Activated T-cell treated with anti-CD3 and anti-CD28 coated beads for 4 hours (primary cell): ENCODE results near the gene MGAT1.
"Not testable (repeated sequence)": the region's sequence is repeated elsewhere in the genome, so short reads cannot be mapped to it uniquely, and the experiment has no call there.

Experiments
- DNase-seq: peaks from one replicate; pipeline ENCODE4 v3.0.0-alpha.2; 2020

Gene MGAT1

GRCh38 chr5:180803181-180804128, 849 bp upstream of the MGAT1 start:
- peak; percentile 75 for DNase-seq

GRCh38 chr5:180801596-180802324, 846 bp downstream of the MGAT1 start:
- no peak for DNase-seq

- DNase-seq, result no peak
Observed at GRCh38 chr5:180799902-180800801, 2.5 kb downstream of the MGAT1 start.

GRCh38 chr5:180799194-180799593, 3.4 kb downstream of the MGAT1 start:
- no peak for DNase-seq

- no peak for DNase-seq
Observed at GRCh38 chr5:180798193-180798592, 4.4 kb downstream of the MGAT1 start.

- no peak for DNase-seq
Observed at GRCh38 chr5:180797256-180798192, 5.1 kb downstream of the MGAT1 start.

- DNase-seq, result no peak
Observed at GRCh38 chr5:180795771-180796313, 6.8 kb downstream of the MGAT1 start.

- DNase-seq, result no peak
Observed at GRCh38 chr5:180792965-180793287, 9.7 kb downstream of the MGAT1 start.

- no peak for DNase-seq
Observed at GRCh38 chr5:180792287-180792964, 10.2 kb downstream of the MGAT1 start.

- DNase-seq, result no peak
Observed at GRCh38 chr5:180791611-180792213, 10.9 kb downstream of the MGAT1 start.

GRCh38 chr5:180790524-180790923, 12.1 kb downstream of the MGAT1 start:
- DNase-seq, result no peak

- no peak for DNase-seq
Observed at GRCh38 chr5:180790020-180790419, 12.6 kb downstream of the MGAT1 start.

GRCh38 chr5:180788651-180789410, 13.8 kb downstream of the MGAT1 start:
- DNase-seq, result not testable (repeated sequence)

GRCh38 chr5:180787711-180788431, 14.7 kb downstream of the MGAT1 start:
- no peak for DNase-seq

- DNase-seq, result no peak
Observed at GRCh38 chr5:180786531-180787398, 15.8 kb downstream of the MGAT1 start.

GRCh38 chr5:180785794-180786221, 16.8 kb downstream of the MGAT1 start:
- no peak for DNase-seq

- no peak for DNase-seq
Observed at GRCh38 chr5:180785121-180785781, 17.4 kb downstream of the MGAT1 start.
